TTC549 (cell line): ENCODE results near the gene VPS8.

ENCODE experiments used
- FAIRE-seq: peaks from 2 replicates; lab custom pipeline; 2012; peaks lifted over from hg19 to GRCh38; lab: Jason Lieb, UNC

The VPS8 gene

DNA sequence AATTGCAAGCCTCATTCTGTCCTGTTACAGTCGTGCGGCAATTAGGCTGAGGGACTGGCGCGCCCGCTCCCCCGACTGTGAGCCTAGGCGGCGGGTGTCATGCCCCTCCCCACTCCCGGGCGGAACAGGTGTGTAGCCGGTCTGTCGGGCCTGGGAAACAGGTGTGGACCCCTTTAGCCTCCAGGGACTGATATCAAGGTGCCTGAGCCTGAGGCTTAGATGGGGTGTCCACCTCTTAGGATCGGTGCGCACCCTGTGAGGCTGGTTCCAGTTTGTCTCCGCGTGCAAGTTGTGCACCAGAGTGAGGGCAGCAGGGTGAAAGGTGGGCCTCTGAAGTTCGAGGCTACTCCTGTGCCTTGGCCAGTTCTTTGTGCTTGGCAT, 686 bp downstream of the VPS8 start:
- no peak for FAIRE-seq

DNA sequence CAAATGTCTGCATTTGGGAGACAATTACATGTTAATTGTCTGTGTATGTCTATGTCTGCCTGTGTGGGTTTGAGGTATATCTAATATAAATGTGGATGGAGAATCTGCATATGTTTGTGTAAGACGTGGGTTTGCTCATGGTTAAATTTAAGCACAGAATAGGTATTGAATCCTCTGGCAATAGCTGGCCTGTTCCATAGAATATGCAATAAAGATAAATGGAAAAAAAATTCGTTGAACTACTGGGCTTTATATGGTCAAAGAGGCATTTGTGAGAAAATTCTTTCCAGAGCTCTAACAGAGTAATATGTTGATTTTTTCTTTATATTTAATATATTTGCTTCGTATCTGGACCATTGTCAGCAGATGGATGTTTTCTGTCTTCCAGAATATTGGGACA, 1.4 kb downstream of the VPS8 start:
- no peak for FAIRE-seq

DNA sequence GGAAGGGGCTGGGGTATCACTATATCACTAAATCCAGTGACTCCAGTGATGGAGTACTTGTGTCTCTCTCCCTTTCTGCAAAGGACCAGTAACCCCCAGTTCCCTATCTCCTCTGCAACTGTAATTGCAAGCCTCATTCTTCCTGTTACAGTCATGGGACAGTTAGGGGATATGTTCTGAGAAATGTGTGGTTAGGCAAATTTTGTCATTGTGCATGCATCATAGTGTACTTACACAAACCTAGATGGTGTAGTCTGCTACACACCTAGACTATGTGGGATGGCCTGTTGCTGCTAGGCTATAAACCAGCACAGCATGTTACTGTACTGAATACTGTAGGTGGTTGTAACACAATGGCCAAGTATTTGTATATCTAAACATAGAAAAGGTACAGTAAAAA, 2.2 kb downstream of the VPS8 start:
- no peak for FAIRE-seq

DNA sequence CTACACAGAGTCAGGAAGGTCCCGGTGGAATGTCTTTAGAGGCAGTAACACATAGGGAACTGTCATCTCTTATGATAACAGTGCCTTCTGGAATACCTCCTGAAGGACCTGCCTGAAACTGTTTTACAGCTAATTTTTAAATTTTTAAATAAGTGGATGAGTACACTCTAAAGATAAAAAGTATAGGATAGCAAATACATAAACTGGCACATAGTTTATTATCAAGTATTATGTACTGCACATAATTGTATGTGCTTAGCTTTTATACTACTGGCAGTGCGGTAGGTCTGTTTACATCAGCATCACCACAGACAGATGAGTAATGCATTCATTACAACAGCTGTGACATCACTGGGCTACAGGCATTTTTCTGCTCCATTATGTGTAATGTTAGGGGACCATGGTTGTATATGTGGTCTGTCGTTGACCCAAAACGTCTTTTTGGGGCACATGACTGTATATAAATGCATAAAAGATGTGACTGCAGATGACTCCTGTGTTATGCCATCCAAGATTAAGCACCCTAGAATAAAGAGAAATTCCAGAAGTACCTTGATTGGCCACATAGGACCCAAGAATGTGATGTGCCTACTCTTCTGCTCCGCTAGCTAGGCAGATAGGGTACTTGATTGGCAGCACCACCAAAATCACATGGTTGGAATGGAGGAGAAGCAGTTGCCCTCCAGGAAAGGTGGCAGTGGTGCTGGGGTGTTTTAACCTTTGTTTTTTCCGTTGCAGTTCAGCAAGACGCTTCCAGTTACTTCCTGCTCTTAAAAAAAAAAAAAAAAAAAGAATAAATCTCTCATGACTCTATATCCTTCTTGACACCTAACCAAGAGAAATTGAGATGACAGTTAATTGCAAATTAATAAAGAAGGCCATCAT, 3.3 kb downstream of the VPS8 start:
- no peak for FAIRE-seq

DNA sequence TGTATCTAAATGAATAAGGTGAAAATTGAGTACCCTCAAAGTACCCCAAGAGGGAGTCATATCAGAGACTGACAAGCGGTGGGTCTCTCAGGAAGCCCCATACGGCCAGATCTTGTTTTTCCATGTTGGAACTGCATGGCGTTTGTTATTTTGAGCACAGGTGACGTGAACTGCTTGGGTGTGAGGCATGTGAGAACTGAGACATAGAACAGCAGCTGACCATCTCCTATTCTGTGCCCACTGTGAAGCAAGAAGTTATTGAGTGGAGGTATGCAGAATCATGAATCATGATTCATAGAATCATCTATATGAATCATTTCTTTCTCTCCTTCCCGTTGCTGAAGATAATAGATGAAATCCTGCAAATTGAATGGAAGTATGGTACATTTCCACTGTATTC, 4.6 kb downstream of the VPS8 start:
- FAIRE-seq, result no peak

DNA sequence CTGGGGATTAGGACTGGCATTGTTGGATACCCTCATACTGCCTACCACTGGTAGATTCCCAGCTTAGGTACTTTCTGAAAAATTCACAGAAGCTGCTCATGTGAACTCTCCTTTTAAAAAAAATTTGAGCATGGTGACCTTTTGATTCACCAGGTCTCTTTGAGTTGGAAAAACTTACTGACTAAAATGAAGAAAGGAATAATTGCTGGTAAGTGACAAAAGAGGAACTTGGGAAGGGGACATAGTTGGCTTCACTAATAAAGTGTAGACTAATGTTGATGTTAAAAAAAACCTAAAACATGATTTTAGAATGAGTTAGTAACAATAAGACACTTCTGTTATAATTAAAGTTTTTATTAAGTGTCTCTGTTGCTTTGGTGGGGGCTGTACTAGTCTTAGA, 8.6 kb downstream of the VPS8 start:
- no peak for FAIRE-seq

DNA sequence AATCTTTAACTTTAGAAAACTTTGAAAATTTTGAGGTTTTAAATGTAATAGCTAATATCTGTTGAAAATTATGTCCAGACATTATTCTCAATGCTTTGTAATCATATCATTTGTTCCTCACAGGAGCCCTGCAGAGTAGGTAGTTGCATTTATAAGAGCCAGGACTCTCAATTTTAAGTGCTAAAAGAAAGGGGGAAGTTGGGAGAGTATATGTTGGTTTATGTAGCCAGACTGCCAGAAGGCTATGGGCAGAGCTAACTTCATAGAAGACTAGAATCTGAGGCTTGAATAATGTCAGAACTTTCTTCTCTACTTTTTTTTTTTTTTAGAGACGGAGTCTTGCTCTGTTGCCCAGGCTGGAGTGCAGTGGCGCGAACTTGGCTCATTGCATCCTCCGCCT, 9.1 kb downstream of the VPS8 start:
- FAIRE-seq, result no peak

DNA sequence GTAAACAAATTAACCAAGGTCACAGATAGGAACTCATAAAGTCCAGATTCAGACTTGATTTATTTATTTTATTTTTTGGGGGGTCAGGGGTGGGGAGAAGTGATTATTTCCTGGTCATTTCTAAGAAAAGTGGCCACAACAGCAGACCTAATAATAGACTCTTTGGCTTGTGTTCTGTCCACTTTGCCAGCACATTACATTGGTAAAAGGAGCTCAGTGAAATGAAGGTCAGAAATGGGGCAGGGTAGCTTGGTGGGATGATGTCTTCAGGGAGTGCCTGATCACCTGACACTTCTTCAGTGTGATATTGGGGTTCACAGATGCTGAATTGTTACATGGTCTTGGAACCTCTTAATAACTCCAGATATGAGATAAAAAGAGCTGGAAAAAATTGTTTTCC, 10.1 kb downstream of the VPS8 start:
- FAIRE-seq, result no peak

DNA sequence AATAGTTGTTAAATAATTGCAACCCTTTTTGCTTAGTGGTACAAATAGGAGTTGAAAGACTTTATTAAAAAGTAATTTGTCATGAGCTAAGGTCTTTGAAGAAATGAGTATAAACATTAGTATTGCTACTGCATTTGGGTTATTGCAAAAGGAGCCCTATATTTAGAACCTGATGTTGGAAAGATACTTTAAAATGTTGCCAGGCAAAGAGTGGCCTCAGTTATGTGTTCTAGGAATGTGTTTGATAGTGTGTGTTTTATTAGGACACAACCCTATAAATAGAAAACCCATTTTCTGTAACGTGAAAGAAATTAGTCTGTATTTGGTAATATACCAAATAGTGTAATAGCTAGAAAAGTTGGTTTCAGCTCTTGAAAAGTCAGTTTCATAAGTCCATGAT, 10.7 kb downstream of the VPS8 start:
- FAIRE-seq, result no peak

DNA sequence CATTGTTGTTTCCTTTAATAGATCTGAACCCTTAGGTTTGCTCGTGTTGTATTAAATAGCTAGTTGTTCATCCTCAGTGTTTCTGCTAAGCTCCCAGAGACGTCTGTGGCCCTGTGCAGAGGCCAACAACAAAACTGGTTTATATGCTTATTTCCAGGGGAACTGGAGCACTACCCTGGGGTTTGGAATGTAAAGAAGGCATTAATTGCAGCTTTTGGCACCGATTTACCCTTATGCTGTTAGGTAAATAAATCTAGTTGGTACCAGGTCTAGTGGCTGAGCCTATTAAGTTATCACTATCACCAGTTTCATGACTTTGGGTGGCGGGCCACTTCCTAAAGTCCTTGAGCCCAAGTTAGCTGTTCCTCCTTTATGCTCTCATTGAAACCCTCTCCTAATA, 12.0 kb downstream of the VPS8 start:
- no peak for FAIRE-seq

DNA sequence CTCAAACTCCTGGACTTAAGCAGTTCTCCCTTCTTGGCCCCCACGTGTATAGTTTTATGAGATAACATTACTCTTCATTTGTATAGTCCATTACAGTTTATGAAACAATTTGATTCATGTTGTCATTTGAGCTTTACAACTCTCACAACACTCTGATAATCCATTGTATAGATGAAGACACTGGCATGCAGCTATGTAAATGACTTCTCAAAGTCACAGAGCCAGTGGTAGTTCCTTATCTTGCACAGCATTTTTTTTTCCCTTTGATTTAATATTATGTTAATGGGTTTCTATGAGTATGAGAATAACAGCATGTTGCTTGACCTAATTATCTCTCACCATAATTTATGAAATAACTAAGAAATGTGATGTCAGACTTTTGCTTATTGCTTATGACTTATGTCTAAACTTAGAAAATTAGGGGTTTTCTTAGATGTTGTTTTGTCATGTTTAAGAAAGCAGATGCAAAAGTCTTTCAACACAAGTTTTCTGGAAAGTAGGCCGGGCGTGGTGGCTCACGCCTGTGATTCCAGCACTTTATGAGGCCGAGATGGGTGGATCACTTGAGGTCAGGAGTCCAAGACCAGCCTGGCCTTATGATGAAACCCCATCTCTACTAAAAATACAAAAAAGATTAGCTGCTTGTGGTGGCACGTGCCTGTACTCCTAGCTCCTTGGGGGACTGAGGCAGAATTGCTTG, 13.3 kb downstream of the VPS8 start:
- FAIRE-seq, result no peak

DNA sequence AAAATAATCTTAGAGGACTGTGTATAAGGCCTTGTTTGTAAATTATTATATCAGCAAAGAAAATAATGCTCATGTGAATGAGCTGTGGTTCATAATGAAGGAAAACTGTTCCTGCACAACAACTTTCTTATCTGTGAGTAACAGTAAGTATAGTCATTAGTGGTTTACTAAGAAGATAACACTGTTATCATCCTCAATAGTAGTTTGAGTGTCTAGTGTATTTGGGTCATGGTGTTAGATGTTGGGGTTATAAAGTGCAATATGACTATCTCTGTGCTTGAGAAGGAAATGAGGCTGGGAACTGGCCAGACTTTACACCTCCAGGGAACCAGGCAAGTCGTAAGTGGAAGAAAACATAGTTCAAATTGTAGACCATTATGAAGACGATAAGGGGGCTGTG, 15.6 kb downstream of the VPS8 start:
- FAIRE-seq, result no peak

DNA sequence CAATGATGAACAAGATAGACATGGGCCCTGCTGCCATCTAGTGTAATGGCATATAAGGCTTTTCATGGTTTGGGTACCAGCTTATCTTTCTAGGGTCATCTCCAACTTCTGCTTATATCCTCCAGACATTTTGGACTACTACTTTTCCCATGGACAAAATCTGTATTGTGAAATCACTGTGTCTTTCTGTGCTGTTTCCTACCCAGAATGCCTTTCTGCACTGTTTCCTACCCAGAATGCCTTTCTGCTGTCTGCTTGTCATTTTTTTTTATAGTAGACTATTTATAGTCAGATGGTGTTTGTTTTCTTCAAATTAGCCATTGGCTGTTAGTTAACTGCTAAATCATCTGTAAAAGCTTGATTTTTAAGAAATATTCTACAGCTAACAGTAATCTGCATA, 20.1 kb downstream of the VPS8 start:
- FAIRE-seq, result no peak

DNA sequence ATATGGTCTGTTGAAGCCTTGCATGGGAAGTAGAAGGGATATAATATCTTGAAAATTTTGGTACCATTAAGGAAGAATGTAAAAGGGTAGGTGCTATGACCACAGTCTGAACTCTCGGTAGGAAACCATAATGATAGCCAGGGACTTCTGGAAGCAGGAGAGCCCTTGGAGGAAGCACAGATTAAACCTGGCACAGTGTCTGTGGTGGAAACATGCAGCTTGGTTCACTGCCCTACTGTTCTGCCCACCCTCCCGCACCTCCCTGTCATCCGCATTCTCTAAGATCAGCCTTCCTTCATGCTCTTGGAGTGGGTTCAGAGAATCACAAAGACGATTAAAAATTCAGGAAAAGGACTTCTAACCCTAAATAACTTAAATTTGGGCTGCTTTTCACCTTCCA, 20.9 kb downstream of the VPS8 start:
- FAIRE-seq, result no peak

DNA sequence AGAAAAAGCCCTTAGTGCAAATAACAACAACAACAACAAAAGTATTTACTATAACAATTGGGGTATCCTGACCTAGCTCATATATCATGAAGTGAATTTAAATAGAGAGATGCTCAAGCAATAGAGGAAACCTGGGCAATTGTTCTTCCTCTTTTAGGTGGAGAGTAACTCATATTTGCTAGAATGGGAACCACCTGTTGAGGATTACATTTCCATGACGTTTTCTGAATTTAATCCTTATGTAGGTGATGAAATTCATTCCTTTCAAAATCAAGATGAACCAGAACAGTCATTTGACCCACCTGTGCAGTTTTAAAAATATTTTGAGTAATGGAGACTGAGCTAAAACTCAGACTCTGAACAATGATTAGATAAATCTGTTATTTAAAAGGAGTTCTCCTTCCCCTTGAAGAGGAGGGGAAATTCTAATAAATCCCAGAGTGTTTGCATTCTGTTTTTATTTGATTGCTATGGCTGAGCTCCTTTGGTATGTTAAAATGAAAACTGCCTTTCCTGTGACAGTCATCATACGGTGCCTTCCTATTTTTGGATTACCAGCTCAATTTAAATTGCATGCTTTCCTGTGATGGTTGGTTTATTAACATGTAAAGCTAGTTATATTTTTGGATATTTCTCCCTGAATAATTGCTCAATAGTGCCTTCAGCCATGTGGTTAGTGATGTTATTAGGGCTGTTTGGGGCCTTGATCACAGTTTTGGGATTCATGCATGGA, 24.3 kb downstream of the VPS8 start:
- no peak for FAIRE-seq

DNA sequence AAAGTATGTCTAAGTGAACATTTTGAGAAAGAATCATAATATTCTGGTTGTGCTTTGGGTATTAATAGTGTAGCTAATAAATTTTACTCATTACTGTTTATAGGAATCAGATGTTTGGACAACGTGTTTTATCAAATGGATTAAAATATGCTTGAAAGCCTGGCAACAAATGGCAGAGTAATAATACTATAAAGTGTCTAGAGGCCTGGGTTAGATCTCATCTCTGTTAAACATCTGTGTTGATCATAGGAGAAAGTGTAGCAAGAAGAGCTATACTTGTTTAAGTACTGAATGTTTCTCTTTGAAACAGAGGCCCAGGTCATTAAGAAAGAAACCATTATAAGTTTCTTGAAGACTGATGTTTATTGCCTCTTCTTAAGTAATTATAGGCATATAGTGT, 30.5 kb downstream of the VPS8 start:
- no peak for FAIRE-seq

DNA sequence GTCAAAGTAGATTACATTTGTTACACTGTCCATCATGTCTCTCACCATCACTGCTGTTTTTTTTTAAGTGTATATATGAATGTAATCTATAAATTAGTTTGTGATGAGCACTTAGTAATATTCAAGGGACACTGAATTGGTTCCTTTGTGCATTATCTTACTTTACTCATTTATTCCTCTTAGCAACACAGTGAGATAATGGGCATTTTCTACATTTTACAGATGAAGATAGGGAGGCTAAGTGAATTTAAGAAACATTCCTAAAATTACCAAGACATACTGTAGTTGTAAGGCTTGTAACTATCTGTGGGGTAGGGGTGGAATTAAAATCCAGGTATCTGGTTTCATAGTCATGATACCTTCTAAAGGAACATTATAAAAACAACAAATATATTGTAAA, 33.9 kb downstream of the VPS8 start:
- no peak for FAIRE-seq

DNA sequence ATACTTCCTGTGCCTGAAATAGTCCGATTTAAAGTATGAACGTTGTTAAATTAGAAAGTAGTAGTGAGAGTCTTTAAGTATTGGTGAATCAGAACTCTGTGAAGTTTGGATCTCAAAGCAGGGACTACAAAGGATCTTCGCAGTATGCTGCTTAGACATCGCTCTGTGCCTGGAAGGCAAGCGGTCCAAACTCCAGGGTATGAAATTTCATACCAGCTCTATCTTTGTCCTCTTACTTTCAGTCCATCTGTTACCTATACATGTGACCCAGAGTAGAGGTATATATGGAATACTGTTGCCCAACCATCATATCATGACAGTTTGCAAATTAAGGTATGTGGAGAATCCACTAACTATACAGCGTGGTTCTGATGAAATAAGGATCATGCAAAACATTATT, 34.5 kb downstream of the VPS8 start:
- FAIRE-seq, result no peak

DNA sequence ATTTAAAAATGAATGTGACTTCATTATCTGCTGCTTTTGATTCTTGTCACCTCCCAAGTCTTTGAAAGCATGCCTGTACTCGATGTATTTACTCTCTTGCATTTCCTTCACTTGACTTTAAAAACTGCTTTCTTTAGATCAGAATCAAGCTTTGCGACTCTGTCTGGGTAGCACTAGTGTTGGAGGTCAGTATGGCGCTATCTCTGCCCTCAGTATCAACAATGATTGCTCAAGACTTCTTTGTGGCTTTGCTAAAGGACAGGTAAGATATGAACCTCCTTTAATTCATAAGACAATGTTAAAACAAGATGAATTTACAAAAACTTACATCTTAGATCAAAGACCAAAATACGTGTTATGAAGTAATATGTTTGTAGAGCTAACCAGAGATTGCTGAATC, 37.0 kb downstream of the VPS8 start:
- FAIRE-seq, result no peak

DNA sequence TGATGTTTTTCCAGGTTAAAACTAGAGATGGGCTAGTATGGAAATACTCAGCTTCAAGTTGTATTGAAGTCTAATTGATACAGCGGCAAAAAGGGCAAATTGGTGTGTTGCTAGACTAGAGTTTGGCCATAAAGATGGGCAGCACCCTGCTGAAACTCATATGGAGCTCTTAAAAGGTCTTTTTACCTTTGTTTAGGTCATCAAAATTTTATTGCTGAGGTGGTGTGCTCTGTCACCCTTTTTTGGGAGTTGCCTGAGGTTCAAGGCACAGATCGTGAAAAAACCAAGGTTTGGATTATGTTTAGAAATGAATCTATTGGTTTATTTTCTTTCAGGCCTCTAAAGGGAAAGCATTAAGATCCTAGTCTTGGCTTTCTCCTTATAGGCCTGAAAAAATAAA, 38.2 kb downstream of the VPS8 start:
- no peak for FAIRE-seq

DNA sequence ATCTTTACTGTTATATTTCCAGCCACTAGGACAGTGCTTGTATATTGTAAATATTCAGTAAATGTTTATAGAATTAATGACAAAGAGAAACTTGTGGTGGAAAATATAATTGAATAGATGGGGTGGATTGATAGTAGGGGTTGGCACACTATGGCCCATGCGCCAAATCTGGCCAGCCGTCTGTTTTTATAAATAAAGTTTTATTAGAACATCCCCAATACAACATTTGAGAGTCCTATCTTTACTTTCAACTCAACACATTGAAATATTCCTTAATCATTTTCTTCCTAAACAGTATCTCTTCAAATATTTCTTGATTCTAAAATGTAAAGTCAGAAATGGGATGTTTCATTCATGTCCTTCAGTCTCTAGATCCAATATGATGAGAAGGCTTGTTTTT, 45.1 kb downstream of the VPS8 start:
- FAIRE-seq, result no peak

DNA sequence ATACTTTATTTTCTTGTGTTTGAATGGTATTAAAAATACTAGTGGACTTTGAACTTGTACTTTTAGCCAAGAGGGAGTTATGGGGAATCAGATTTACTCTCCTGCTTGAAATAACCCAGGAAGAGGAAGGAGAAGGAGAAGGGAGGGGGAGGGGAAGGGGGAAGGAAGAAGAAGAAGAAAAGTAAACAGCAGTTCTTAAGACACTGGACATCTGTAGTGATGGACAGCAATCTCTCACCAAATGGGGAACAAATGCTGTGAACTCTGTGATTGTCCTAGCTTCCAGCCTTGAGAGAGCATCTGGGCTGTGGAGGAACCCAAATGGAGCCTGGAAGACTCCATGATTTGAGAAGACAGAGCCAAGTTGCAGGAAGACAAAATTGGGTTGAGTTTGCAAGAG, 52.0 kb downstream of the VPS8 start:
- no peak for FAIRE-seq

DNA sequence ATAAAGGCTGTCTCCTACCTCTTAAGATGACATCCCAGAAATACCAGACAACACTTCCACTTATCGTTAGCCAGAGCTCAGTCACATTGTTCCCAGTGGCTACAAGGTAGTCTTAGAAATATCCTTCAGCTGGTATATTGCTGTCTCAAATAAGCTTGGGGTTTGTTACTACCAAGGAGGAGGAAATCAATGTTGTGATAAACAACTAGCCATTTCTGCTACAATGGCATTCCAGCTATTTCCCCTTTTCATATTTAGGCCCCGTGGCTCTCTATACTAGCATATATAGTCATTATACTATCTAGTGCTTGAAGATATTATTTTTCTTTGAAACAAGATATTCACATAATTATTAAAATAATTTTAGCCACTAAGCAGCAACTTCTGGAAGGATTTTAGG, 56.5 kb downstream of the VPS8 start:
- FAIRE-seq, result no peak
